C4-2B (cell line): Measurements from ENCODE around the gene CENPP.

Experiments used
- H3K27ac ChIP-seq: fragments of 450-650 bp; 2 replicates; pipeline ENCODE4 v1.5.1; 2017
- ZFX ChIP-seq: fragments of 450-650 bp; IDR thresholded peaks from 2 replicates; pipeline ENCODE4 v1.6.1; 2017
- TF ChIP-seq, protein P1 (sequence below): fragments of 450-650 bp; conservative IDR thresholded peaks from 2 replicates; pipeline ENCODE4 v1.5.1; 2017; ENCODE audit warnings: mild to moderate bottlenecking

CENPP gene

DNA sequence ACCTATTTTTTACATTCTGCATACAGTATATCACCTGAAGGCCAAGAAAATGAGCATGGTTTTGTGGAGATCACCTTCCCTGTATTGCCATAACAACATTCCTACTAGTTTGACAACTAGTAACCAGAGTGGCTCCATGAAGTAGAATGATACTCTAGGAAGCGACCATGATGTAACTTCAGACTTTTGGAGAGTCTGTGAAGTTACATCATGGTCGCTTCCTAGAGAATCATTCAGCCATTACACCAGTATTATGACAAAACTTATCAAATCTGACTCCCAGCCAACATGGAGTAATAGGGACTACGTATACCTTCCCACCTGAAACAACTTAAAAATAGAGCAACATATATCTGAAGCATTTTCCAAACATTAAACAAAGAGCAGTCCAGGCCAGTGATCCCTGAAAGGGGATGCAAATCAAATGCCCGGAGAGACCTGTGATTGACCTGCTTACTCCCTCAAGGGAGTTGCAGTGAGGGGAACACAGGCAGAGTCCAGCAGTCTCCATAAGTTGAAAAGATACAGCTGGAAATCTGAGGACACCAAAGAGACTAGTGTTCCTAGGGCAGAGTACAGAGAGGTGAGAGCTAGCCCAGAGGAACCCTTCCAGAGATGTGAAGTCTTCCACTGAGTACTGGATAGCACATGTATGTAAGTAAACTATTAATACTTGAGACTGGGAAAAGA, 202.2 kb downstream of the CENPP start:
- H3K27ac ChIP-seq = no peak overlapping the region
- no peak for TF ChIP-seq ZFX
- TF ChIP-seq, protein P1, sequence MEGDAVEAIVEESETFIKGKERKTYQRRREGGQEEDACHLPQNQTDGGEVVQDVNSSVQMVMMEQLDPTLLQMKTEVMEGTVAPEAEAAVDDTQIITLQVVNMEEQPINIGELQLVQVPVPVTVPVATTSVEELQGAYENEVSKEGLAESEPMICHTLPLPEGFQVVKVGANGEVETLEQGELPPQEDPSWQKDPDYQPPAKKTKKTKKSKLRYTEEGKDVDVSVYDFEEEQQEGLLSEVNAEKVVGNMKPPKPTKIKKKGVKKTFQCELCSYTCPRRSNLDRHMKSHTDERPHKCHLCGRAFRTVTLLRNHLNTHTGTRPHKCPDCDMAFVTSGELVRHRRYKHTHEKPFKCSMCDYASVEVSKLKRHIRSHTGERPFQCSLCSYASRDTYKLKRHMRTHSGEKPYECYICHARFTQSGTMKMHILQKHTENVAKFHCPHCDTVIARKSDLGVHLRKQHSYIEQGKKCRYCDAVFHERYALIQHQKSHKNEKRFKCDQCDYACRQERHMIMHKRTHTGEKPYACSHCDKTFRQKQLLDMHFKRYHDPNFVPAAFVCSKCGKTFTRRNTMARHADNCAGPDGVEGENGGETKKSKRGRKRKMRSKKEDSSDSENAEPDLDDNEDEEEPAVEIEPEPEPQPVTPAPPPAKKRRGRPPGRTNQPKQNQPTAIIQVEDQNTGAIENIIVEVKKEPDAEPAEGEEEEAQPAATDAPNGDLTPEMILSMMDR = no peak

GRCh38 chr9:92528522-92528849, 202.7 kb downstream of the CENPP start:
- no peak overlapping the region for H3K27ac ChIP-seq
- no peak for TF ChIP-seq ZFX
- TF ChIP-seq, protein P1 = no peak

GRCh38 chr9:92529124-92529523, 203.4 kb downstream of the CENPP start:
- H3K27ac ChIP-seq = no peak overlapping the region
- TF ChIP-seq, protein P1 = no peak
- TF ChIP-seq ZFX = no peak

DNA sequence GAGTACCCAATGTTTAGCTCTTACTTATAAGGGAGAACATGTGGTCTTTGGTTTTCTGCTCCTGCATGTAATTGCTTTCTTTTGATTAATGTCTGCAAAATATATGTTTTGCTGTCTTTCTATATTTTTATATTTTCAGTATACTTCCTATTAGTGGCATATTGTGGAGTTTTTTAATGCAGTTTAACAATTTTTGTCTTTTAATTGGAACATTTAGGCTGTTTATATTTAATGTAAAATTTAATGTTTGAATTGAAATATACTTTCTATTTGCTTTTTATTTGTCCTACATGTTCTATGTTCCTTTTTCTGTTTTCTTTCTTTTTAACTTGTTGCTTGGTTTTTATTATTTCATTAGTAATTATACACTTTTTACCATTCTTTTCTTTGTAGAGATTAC, 205.1 kb downstream of the CENPP start:
- TF ChIP-seq, protein P1 = no peak
- no peak for TF ChIP-seq ZFX
- H3K27ac ChIP-seq = no peak overlapping the region

- H3K27ac ChIP-seq = no peak overlapping the region
- TF ChIP-seq ZFX = no peak
- TF ChIP-seq, protein P1 = no peak
Observed at GRCh38 chr9:92534204-92534603, 208.5 kb downstream of the CENPP start.

DNA sequence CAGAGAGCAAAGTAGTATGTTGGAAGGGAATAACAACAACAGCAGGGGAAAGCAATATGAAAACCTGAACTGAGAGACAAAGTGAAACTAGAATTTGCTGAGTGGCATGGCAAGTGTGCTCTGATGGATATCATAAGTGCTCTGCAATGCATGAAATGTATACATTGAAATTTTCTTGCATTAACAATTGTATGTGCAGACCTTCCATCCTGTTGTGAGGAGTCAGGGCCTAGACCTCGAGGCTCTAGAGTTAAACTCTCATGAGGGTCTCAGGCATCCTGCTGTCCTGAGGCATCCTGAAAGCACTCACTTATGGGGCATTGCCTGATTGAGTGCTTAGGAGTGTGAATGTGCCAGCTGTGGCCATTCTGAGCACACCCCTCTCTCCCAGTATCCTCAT, 208.9 kb downstream of the CENPP start:
- H3K27ac ChIP-seq = no peak overlapping the region
- no peak for TF ChIP-seq ZFX
- TF ChIP-seq, protein P1 = no peak

DNA sequence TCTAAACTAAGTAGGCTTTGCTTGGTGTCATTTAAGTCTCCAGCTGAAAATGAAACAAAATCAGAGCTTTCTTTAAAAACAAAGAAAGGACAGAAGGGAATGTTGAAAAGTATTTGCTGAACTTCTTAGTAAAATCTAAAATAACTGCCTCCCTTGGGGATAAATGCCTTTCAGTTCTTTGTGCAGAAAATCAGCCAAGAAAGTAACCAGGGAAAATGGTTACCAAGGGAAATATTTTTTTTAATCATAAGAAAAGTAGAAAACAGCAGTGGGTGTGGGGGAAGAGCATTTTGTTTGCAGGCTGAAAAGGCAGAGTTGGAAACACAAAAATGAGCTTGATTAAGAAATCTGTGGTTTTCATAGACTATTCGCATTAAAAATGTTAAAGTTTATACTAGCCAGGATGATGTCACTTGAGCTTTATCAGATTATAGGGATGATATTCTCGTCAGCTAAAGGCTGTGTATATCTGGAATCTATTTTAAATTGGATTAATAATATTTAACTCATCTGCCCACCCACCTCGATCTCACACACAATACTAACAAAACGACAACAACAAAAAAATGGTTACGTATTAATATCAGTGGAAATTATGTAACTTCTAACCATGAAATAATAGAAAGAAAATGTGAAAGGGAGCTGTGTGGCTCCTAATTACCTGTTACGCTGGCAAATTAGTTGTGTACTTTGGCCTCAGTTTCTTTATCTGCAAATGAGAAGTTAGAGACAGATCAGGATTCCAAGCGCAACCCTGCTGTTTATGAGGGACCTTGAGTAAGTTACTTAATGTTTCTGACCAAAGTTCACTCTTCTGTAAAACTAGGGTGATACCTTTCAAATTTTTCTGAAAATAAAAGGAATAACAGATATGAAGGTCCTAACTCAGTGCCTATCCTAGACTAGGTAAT, 210.4 kb downstream of the CENPP start, which contains the start of gene ECM2:
Gene ECM2 (minus strand): TSS at position 51 of the 911 bp plus-strand sequence. CDS start 13,124 bp downstream, outside the sequence.
- H3K27ac ChIP-seq = no peak within 1 kb of the TSS

More for the DNA sequence above, 210.4 kb downstream of the CENPP start, which contains the start of gene ECM2:
- TF ChIP-seq, protein P1 = no peak
- no peak for TF ChIP-seq ZFX
